Body of pancreas (tissue), 4 donors: Measurements from ENCODE around the gene IQGAP2. TPM values are rescaled to one million over a fixed set of nuclear protein-coding genes. Genes with fewer than 3 reads are reported as not detected.

Experiments
- ATAC-seq: fragments of 150-250 bp; one replicate; pipeline ENCODE4 v1.9.1; 2016
- DNase-seq, 4 donors: peaks; one replicate each; pipeline ENCODE4 v3.0.0-alpha.2; 2019
- H3K27ac ChIP-seq, 4 donors: fragments of 200-600 bp; sonication (generic); 1 replicate in 3 of 4; 2 replicates in 1 of 4; pipeline versions ENCODE4 v1.5.1 to v1.6.1; 2016 to 2019; ENCODE audit warnings: mild to moderate bottlenecking in 1 of 4, mixed read lengths in 1 of 4, moderate library complexity in 1 of 4
- H3K27me3 ChIP-seq, 2 donors: fragments of 200-600 bp; sonication (generic); one replicate each; pipeline ENCODE4 v1.6.0; 2016; ENCODE audit warnings: mild to moderate bottlenecking in 1 of 2
- H3K36me3 ChIP-seq, 2 donors: fragments of 200-600 bp; sonication (generic); replicated peaks in 1 of 2; 2 replicates each; pipeline ENCODE4 v1.5.1; 2016; ENCODE audit warnings: low read depth in 2 of 2; ENCODE audit not compliant: insufficient read depth in 1 of 2
- H3K4me1 ChIP-seq: fragments of 200-600 bp; sonication (generic); one replicate; pipeline ENCODE4 v1.6.0; 2016
- H3K4me3 ChIP-seq, 2 donors: fragments of 200-600 bp; sonication (generic); 1 replicate in 1 of 2; 2 replicates in 1 of 2; pipeline ENCODE4 v1.5.1; 2016 to 2019
- H3K9me3 ChIP-seq, 3 donors: fragments of 200-600 bp; sonication (generic); 1 replicate in 2 of 3; 2 replicates in 1 of 3; pipeline ENCODE4 v1.5.1; 2016
- POLR2A ChIP-seq, 3 donors: fragments of 450-650 bp; IDR thresholded peaks; one replicate each; pipeline ENCODE4 v1.6.1; 2016; ENCODE audit warnings: antibody characterized with exemption in 3 of 3, mild to moderate bottlenecking in 2 of 3
- WGBS, 2 donors: methylation state at CpG; one replicate each; pipeline ENCODE4 v1.1.5; 2017; 5-methylcytosine and 5-hydroxymethylcytosine counted together
- intact Hi-C: fragments of 100-400 bp; cut with DNase I; formaldehyde crosslinking; loops from one replicate; pipeline ENCODE4 v1.15.1; 2023
- total RNA-seq, 2 donors: library from RNA; depleted of rRNA; stranded (reverse); fragments of >200 nt; gene quantifications; one replicate each; pipeline ENCODE4 v1.1.0, GENCODE V29; 2016
- TF ChIP-seq, protein P1 (sequence below), 7 experiments: fragments of 450-650 bp in 4 of 7; fragments of 200-600 bp in 3 of 7; sonication (generic) in 3 of 7; IDR thresholded peaks; one replicate each; pipeline ENCODE4 v1.5.1; 2016 to 2019; ENCODE audit warnings: antibody characterized with exemption in 7 of 7

IQGAP2 gene
- total RNA-seq, 2 donors from 2014 or later: 41.2 to 49.5 TPM

- DNase-seq (peak; percentile 23 to 58 (median 41)), ATAC-seq (peak; percentile 12)
- Histone ChIP-seq H3K27me3 (no peaks in the 10 kb centered on the region), H3K4me3 (no peak overlapping the region), H3K36me3 (no peaks in the 10 kb centered on the region), H3K27ac (peak overlapping the region in 1 of 4 donors; percentile 13), H3K9me3 (no peaks in the 10 kb centered on the region), H3K4me1 (peaks cover 18% of the 10 kb centered on the region)
- intact Hi-C loops: no loop called here
- TF ChIP-seq POLR2A (IDR thresholded peaks at IDR 0.05): no peak
- TF ChIP-seq, protein P1, sequence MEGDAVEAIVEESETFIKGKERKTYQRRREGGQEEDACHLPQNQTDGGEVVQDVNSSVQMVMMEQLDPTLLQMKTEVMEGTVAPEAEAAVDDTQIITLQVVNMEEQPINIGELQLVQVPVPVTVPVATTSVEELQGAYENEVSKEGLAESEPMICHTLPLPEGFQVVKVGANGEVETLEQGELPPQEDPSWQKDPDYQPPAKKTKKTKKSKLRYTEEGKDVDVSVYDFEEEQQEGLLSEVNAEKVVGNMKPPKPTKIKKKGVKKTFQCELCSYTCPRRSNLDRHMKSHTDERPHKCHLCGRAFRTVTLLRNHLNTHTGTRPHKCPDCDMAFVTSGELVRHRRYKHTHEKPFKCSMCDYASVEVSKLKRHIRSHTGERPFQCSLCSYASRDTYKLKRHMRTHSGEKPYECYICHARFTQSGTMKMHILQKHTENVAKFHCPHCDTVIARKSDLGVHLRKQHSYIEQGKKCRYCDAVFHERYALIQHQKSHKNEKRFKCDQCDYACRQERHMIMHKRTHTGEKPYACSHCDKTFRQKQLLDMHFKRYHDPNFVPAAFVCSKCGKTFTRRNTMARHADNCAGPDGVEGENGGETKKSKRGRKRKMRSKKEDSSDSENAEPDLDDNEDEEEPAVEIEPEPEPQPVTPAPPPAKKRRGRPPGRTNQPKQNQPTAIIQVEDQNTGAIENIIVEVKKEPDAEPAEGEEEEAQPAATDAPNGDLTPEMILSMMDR (IDR thresholded peaks at IDR 0.05): no peak
- WGBS, 2 donors: 55 to 69% methylated on average over 4 of the region's 4 CpGs
Observed at GRCh38 chr5:76443066-76443800, 40.1 kb downstream of the IQGAP2 start.

GRCh38 chr5:76445063-76445462, 42.0 kb downstream of the IQGAP2 start:
- DNase-seq (no peak), ATAC-seq (no peak)
- Histone ChIP-seq H3K4me3 (no peak overlapping the region), H3K9me3 (no peaks in the 10 kb centered on the region), H3K27ac (no peak overlapping the region), H3K36me3 (no peaks in the 10 kb centered on the region), H3K4me1 (peaks cover 6% of the 10 kb centered on the region), H3K27me3 (no peaks in the 10 kb centered on the region)
- intact Hi-C loops: no loop called here
- WGBS, 2 donors: 61 to 69% methylated on average over 4 of the region's 4 CpGs
- no peak for TF ChIP-seq POLR2A (IDR thresholded peaks at IDR 0.05)
- TF ChIP-seq, protein P1 (IDR thresholded peaks at IDR 0.05): no peak

DNA sequence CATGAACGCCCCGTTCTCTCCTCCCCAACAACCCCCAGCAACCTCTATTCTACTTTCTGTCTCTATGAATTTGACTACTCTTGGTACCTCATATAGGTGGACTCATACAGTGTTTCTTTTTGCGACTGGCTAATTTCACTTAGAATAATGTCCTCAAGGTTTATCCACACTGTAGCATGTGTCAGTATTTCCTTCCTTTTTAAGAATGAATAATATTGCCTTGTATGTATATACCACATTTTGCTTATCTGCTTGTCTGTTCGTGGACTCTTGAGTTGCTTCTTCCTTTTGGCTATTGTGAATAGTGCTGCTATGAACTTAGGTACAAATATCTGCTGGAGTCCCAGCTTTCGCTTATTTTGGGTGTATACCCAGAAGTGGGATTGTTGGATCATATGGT, 42.7 kb downstream of the IQGAP2 start:
- Histone ChIP-seq H3K9me3 (no peaks in the 10 kb centered on the region), H3K27ac (no peak overlapping the region), H3K36me3 (no peaks in the 10 kb centered on the region), H3K27me3 (no peaks in the 10 kb centered on the region), H3K4me1 (peaks cover 6% of the 10 kb centered on the region), H3K4me3 (no peak overlapping the region)
- intact Hi-C loops: no loop called here
- ATAC-seq (no peak), DNase-seq (no peak)
- no peak for TF ChIP-seq POLR2A (IDR thresholded peaks at IDR 0.05)
- TF ChIP-seq, protein P1 (IDR thresholded peaks at IDR 0.05): no peak
- WGBS, 2 donors: 81 to 91% methylated on average over 5 of the region's 5 CpGs

- DNase-seq (no peak), ATAC-seq (no peak)
- Histone ChIP-seq H3K27ac (no peak overlapping the region), H3K4me3 (no peak overlapping the region), H3K27me3 (no peaks in the 10 kb centered on the region), H3K9me3 (no peaks in the 10 kb centered on the region), H3K36me3 (no peaks in the 10 kb centered on the region), H3K4me1 (peaks cover 6% of the 10 kb centered on the region)
- intact Hi-C loops: no loop called here
- TF ChIP-seq, protein P1 (IDR thresholded peaks at IDR 0.05): no peak
- no peak for TF ChIP-seq POLR2A (IDR thresholded peaks at IDR 0.05)
- 84 to 87% methylated on average over 6 of the region's 6 CpGs for WGBS, 2 donors
Observed at GRCh38 chr5:76446776-76447175, 43.7 kb downstream of the IQGAP2 start.

DNA sequence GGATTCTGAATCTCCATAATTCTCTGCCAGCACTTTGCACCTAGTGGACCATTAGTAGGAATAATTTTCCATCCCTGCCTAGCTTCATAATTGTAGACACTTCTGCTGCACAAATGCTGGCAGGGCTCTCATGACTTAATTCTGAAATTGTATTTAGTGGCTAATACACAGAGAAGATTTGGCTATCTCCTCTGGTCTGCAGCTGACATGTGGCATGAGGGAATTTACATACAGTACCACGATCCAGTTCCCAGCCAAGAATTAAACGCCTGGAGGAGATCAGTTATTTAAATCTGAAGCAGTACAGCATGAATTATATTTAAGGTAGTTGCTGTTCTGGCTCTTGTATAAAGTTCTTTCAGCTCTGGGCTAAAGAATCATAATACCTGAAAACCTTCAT, 46.5 kb downstream of the IQGAP2 start:
- H3K4me3 ChIP-seq: no peak overlapping the region
- WGBS, 2 donors: 33 to 34% methylated on average over 2 of the region's 2 CpGs
- no peaks in the 10 kb centered on the region for H3K9me3 ChIP-seq
- H3K36me3 ChIP-seq: no peaks in the 10 kb centered on the region
- intact Hi-C loops: no loop called here
- H3K27ac ChIP-seq: no peak overlapping the region
- no peaks in the 10 kb centered on the region for H3K4me1 ChIP-seq
- TF ChIP-seq POLR2A (IDR thresholded peaks at IDR 0.05): no peak
- TF ChIP-seq, protein P1 (IDR thresholded peaks at IDR 0.05): no peak
- no peak for ATAC-seq
- DNase-seq: no peak
- H3K27me3 ChIP-seq: no peaks in the 10 kb centered on the region
